ENCODE results near the gene RNF126.

The RNF126 gene

GRCh38 chr19:641702-642101, 21.3 kb downstream of the RNF126 start:
- no peak overlapping the region for H3K4me3 ChIP-seq (ENCODE audit: low read depth, low read length)
- DNase-seq (ENCODE audit: low read depth), result no peak
- TF ChIP-seq CTCF (IDR thresholded peaks at IDR 0.05; ENCODE audit: insufficient read depth, low read depth, low read length, missing control alignments), result no peak

DNA sequence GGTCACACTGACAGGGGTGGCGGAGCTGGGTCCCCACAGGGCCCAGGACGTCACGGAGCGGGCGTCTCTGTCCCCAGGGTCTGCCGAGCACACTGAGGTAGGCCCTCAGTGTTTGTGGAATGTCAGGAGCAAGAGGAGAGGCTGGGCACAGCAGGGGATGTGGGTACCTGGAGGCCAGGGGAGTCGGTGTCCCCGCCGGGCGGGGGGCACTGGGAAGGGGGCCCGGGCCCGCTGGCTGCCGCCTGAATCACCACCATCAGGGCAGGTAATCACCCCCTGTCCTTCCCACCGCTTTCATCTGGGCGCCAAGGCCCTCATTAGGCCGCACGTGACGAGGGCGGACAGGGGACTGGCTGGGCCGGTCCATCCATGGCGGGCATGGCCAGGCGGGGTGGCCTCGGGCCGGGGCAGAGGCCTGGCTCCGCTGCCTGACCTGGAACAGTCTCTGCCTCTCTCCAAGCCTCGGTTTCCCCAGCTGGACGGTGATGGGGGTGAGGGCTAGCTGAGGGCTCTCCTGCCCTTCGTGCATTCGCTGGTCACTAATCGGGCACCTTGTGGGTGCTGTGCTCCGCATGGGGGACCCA, 22.3 kb downstream of the RNF126 start:
- TF ChIP-seq CTCF (IDR thresholded peaks at IDR 0.05; ENCODE audit: insufficient read depth, low read depth, low read length, missing control alignments), result no peak
- no peak for DNase-seq (ENCODE audit: low read depth)
- no peak overlapping the region for H3K4me3 ChIP-seq (ENCODE audit: low read depth, low read length)

GRCh38 chr19:640161-640558, 22.9 kb downstream of the RNF126 start:
- no peak overlapping the region; the same call in 1 of the 2 replicates for H3K4me3 ChIP-seq (ENCODE audit: low read depth, low read length)
- no peak for DNase-seq (ENCODE audit: low read depth)
- TF ChIP-seq CTCF (IDR thresholded peaks at IDR 0.05; ENCODE audit: insufficient read depth, low read depth, low read length, missing control alignments), result no peak

DNA sequence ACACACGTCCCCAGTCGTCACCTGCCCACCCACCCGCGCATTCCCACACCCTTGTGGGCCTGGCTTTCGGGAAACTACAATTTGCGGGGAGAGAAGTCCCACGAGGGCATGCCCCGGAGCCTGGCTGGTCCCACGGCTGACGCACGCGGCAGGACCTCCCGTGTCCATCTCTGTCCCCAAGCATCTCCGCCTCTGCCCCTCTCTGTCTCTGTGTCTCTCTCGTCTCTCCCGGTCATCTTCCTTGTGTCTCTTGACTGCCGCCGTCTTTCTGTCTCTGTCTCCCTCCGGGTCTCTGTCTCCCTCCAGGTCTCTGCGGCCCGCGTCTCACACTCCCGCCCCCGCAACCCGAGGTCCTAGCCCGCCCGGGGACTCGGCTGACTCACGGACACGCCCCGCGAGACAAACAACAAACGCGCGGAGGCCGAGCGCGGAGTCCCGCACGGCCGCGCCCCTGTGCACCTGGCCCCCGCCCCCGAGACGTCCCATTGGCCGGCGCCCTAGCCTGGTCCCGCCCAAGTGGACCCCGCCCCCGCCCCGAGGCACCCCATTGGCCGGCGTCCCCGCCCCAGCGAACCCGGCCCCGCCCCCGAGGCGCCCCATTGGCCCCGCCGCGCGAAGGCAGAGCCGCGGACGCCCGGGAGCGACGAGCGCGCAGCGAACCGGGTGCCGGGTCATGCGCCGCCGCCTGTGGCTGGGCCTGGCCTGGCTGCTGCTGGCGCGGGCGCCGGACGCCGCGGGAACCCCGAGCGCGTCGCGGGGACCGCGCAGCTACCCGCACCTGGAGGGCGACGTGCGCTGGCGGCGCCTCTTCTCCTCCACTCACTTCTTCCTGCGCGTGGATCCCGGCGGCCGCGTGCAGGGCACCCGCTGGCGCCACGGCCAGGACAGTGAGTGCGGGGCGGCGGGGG, 23.5 kb downstream of the RNF126 start, which contains the start of gene FGF22:
FGF22 (plus strand) TSS at position 627 of the 908 bp plus-strand sequence; CDS start at position 674, 47 bp downstream.
- peak; percentile 91 for DNase-seq (ENCODE audit: low read depth)
- peak within 1 kb of the TSS; percentile 36 for H3K4me3 ChIP-seq (ENCODE audit: low read depth, low read length)

GRCh38 chr19:638906-639252, 24.1 kb downstream of the RNF126 start:
- no peak overlapping the region for H3K4me3 ChIP-seq (ENCODE audit: low read depth, low read length)
- no peak for DNase-seq (ENCODE audit: low read depth)
- TF ChIP-seq CTCF (IDR thresholded peaks at IDR 0.05; ENCODE audit: insufficient read depth, low read depth, low read length, missing control alignments), result no peak

More for the DNA sequence above, 23.5 kb downstream of the RNF126 start, which contains the start of gene FGF22:
- no peak for TF ChIP-seq CTCF (IDR thresholded peaks at IDR 0.05; ENCODE audit: insufficient read depth, low read depth, low read length, missing control alignments)

DNA sequence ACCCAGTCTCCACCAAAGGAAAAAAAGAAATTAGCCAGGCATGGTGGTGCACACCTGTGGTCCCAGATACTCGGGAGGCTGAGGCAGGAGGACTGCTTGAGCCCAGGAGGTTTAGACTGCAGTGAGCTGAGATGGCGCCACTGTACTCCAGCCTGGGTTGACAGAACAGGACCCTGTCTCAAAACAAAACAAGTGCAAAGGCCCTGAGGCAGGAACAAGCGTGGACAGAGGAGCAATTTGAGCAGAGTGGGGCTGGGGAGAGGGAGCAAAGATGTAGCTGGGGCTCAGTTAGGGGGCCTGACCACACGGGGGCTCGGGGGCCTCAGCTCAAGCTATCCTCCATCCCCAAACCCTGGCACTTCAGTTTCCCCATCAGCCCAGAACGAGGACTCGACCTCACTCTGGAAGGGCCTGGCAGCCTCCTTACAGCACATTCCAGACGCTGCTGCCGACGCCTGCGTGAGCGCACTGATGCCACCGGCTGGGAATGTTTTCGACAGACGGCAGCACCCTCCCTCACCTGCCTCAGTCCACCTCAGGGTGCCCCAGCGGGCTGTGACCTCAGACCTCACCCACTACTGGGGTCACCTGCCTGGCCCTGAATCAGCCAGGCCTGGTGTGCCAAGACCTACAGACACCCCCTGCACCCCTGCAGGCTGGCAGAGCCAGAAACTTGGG, 27.9 kb downstream of the RNF126 start:
- no peak for TF ChIP-seq CTCF (IDR thresholded peaks at IDR 0.05; ENCODE audit: insufficient read depth, low read depth, low read length, missing control alignments)
- no peak for DNase-seq (ENCODE audit: low read depth)
- no peak overlapping the region for H3K4me3 ChIP-seq (ENCODE audit: low read depth, low read length)
